Liver (tissue), 9 donors: ENCODE results near the gene TMEM218. TPM values are rescaled to one million over a fixed set of nuclear protein-coding genes. Genes with fewer than 3 reads are reported as not detected.

ENCODE experiments used
- DNase-seq: peaks from one replicate; pipeline ENCODE4 v3.0.0-alpha.2; 2017; ENCODE audit warnings: low spot score
- H3K27ac ChIP-seq, 2 donors: one replicate each; pipeline ENCODE4 v1.7.0; 2013; ENCODE audit warnings: inconsistent platforms in 2 of 2, low read length in 2 of 2, control low read depth in 1 of 2, low read depth in 1 of 2, mild to moderate bottlenecking in 1 of 2
- H3K27me3 ChIP-seq, 4 donors: one replicate each; pipeline versions ENCODE4 v1.6.1 to v1.7.0; 2013; ENCODE audit warnings: low read length in 3 of 4, inconsistent platforms in 1 of 4, mild to moderate bottlenecking in 1 of 4, moderate library complexity in 1 of 4; ENCODE audit not compliant: control insufficient read depth in 4 of 4, insufficient read depth in 4 of 4
- H3K36me3 ChIP-seq, 4 donors: one replicate each; pipeline versions ENCODE4 v1.6.1 to v1.7.0; 2013; ENCODE audit warnings: low read length in 3 of 4, mild to moderate bottlenecking in 3 of 4, low read depth in 1 of 4, moderate library complexity in 1 of 4; ENCODE audit not compliant: control insufficient read depth in 4 of 4, insufficient read depth in 3 of 4
- H3K4me1 ChIP-seq, 4 donors: one replicate each; pipeline versions ENCODE4 v1.6.1 to v1.7.0; 2013; ENCODE audit warnings: low read length in 3 of 4, mild to moderate bottlenecking in 3 of 4, moderate library complexity in 1 of 4; ENCODE audit not compliant: control insufficient read depth in 4 of 4, insufficient read depth in 4 of 4
- H3K4me3 ChIP-seq, 3 donors: one replicate each; pipeline versions ENCODE4 v1.6.1 to v1.7.0; 2013; ENCODE audit warnings: low read length in 3 of 3, control low read depth in 1 of 3, low read depth in 1 of 3, mild to moderate bottlenecking in 1 of 3
- H3K9ac ChIP-seq, 2 donors: one replicate each; pipeline ENCODE4 v1.7.0; 2013; ENCODE audit warnings: low read length in 2 of 2, mild to moderate bottlenecking in 2 of 2, moderate library complexity in 2 of 2, control low read depth in 1 of 2, low read depth in 1 of 2
- H3K9me3 ChIP-seq, 4 donors: one replicate each; pipeline versions ENCODE4 v1.6.1 to v1.7.0; 2013; ENCODE audit warnings: low read length in 3 of 4; ENCODE audit not compliant: control insufficient read depth in 4 of 4
- FOXA1 ChIP-seq: IDR thresholded peaks from 2 replicates; pipeline ENCODE4 v1.6.1; 2016; ENCODE audit warnings: antibody characterized with exemption
- FOXA2 ChIP-seq: IDR thresholded peaks from 2 replicates; pipeline ENCODE4 v1.6.1; 2016; ENCODE audit warnings: antibody characterized with exemption
- GABPA ChIP-seq, 2 donors: IDR thresholded peaks in 1 of 2; conservative IDR thresholded peaks in 1 of 2; 2 replicates each; pipeline ENCODE4 v1.6.1; 2016; ENCODE audit warnings: antibody characterized with exemption in 2 of 2, mild to moderate bottlenecking in 1 of 2, moderate library complexity in 1 of 2
- NR2F2 ChIP-seq: IDR thresholded peaks from 2 replicates; pipeline ENCODE4 v1.6.1; 2016; ENCODE audit warnings: antibody characterized with exemption
- RXRA ChIP-seq, 2 donors: IDR thresholded peaks; 2 replicates each; pipeline ENCODE4 v1.6.1; 2017 to 2018; ENCODE audit warnings: antibody characterized with exemption in 2 of 2, mild to moderate bottlenecking in 1 of 2
- SP1 ChIP-seq: IDR thresholded peaks from 2 replicates; pipeline ENCODE4 v1.6.1; 2018; ENCODE audit warnings: antibody characterized with exemption, mild to moderate bottlenecking
- TAF1 ChIP-seq: conservative IDR thresholded peaks from 2 replicates; pipeline ENCODE4 v1.6.1; 2016; ENCODE audit warnings: antibody characterized with exemption, mild to moderate bottlenecking
- YY1 ChIP-seq: IDR thresholded peaks from 2 replicates; pipeline ENCODE4 v1.6.1; 2016; ENCODE audit warnings: antibody characterized with exemption, mild to moderate bottlenecking
- WGBS: extraction: QIAGEN DNeasy Blood & Tissue Kit; methylation state at CpG from one replicate; pipeline ENCODE4 v1.1.7; 2013; 5-methylcytosine and 5-hydroxymethylcytosine counted together
- polyA plus RNA-seq, 2 donors: library from polyadenylated mRNA; stranded (reverse) in 1 of 2; unstranded in 1 of 2; fragments of 200-250 nt in 1 of 2; fragments of >200 nt in 1 of 2; fragmentation: Nextera tagmentation in 1 of 2; extraction: Ambion mirVana in 1 of 2; gene quantifications; one replicate each; pipeline versions ENCODE4 v1.2.1 to v1.2.3, GENCODE V29; 2013 to 2015
- total RNA-seq, 2 donors: library from RNA; depleted of rRNA; stranded (reverse); fragments of >200 nt; gene quantifications; one replicate each; pipeline ENCODE4 v1.2.3, GENCODE V29; 2014
- TF ChIP-seq, protein P1 (sequence below): IDR thresholded peaks from 2 replicates; pipeline ENCODE4 v1.6.1; 2016; ENCODE audit warnings: antibody characterized with exemption, mild to moderate bottlenecking
- TF ChIP-seq, protein P2 (sequence below): fragments of 150-350 bp; IDR thresholded peaks from 2 replicates; pipeline ENCODE4 v1.5.1; 2017; ENCODE audit warnings: improper control_type of control experiment, low read depth, low read length; ENCODE audit not compliant: missing input control
- TF ChIP-seq, protein P3 (sequence below): IDR thresholded peaks from 2 replicates; pipeline ENCODE4 v1.6.1; 2016; ENCODE audit warnings: antibody characterized with exemption
- TF ChIP-seq, protein P4 (sequence below): IDR thresholded peaks from 2 replicates; pipeline ENCODE4 v1.6.1; 2016; ENCODE audit warnings: antibody characterized with exemption
- donor health status: healthy.
- donor health status: healthy.
- donor health status: healthy.
- donor health status: healthy.
- donor health status: healthy.

TMEM218 gene
- total and polyA plus RNA-seq, 4 donors: 11.1 to 16.4 (median 14.1) TPM

DNA sequence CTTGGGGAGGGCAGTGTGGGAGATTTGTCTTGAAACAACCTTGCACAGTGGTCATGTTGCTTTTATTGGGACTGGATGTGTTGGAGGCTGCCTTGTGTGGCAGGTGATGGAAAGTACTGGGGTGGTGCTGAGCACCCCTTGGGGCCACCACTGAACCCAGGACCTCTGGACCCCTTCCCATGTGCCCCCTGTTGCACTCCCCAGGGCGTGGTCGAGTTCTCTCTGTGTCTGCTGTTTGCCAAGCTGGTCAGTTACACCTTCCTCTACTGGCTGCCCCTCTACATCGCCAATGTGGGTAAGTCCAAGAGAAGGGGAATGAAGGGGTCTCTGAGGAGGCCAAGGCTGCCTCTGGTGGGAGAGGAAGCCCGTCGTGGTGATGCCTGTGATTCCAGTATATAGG, 29.4 kb downstream of the TMEM218 start (continued):
- TF ChIP-seq, protein P1, sequence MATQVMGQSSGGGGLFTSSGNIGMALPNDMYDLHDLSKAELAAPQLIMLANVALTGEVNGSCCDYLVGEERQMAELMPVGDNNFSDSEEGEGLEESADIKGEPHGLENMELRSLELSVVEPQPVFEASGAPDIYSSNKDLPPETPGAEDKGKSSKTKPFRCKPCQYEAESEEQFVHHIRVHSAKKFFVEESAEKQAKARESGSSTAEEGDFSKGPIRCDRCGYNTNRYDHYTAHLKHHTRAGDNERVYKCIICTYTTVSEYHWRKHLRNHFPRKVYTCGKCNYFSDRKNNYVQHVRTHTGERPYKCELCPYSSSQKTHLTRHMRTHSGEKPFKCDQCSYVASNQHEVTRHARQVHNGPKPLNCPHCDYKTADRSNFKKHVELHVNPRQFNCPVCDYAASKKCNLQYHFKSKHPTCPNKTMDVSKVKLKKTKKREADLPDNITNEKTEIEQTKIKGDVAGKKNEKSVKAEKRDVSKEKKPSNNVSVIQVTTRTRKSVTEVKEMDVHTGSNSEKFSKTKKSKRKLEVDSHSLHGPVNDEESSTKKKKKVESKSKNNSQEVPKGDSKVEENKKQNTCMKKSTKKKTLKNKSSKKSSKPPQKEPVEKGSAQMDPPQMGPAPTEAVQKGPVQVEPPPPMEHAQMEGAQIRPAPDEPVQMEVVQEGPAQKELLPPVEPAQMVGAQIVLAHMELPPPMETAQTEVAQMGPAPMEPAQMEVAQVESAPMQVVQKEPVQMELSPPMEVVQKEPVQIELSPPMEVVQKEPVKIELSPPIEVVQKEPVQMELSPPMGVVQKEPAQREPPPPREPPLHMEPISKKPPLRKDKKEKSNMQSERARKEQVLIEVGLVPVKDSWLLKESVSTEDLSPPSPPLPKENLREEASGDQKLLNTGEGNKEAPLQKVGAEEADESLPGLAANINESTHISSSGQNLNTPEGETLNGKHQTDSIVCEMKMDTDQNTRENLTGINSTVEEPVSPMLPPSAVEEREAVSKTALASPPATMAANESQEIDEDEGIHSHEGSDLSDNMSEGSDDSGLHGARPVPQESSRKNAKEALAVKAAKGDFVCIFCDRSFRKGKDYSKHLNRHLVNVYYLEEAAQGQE: no peak

DNA sequence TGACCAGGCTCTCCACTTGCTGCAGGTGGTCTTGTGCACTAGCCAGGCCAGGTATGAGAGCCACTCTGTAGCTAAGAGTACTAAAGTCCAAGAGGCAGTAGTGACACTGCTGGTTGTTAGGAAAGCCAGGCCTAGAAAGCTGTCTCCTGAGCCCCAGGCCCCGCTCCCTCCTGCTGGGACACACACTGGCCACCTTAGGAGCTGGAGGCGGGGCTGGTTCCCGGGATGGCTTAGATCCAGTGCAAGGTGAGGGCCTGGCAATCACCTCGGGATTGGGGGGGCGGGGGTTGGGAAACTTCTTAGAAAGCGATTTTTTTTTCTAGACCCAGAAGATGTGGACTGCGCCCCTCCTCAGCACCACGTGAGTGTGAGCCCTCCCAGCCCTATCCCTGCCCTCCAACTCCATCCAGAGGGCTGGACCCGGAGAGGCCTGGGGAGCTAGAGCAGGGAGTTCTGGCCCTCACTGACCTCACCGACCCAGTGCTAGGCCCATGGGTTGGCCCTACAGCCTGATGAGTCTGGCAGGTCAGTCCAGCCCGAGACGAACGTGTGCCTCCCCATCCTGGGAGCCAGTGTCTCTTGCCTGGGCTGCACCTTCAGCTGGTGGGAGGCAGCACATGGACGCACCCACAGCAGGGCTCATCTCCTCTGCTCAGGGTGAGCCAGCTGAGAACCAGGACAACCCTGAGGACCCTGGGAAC, 30.2 kb downstream of the TMEM218 start:
- H3K36me3 ChIP-seq: no peaks in the 10 kb centered on the region
- H3K4me1 ChIP-seq: no peaks in the 10 kb centered on the region
- no peak overlapping the region for H3K27ac ChIP-seq
- TF ChIP-seq RXRA (IDR thresholded peaks at IDR 0.05) (no peak), FOXA1 (no peak), SP1 (no peak), YY1 (no peak), TAF1 (no peak), GABPA (IDR thresholded peaks at IDR 0.05 in 1 of 2, conservative IDR thresholded peaks at IDR 0.05 in 1 of 2) (no peak)
- TF ChIP-seq, protein P1: no peak
- TF ChIP-seq, protein P2, sequence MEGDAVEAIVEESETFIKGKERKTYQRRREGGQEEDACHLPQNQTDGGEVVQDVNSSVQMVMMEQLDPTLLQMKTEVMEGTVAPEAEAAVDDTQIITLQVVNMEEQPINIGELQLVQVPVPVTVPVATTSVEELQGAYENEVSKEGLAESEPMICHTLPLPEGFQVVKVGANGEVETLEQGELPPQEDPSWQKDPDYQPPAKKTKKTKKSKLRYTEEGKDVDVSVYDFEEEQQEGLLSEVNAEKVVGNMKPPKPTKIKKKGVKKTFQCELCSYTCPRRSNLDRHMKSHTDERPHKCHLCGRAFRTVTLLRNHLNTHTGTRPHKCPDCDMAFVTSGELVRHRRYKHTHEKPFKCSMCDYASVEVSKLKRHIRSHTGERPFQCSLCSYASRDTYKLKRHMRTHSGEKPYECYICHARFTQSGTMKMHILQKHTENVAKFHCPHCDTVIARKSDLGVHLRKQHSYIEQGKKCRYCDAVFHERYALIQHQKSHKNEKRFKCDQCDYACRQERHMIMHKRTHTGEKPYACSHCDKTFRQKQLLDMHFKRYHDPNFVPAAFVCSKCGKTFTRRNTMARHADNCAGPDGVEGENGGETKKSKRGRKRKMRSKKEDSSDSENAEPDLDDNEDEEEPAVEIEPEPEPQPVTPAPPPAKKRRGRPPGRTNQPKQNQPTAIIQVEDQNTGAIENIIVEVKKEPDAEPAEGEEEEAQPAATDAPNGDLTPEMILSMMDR: no peak
- TF ChIP-seq, protein P3, sequence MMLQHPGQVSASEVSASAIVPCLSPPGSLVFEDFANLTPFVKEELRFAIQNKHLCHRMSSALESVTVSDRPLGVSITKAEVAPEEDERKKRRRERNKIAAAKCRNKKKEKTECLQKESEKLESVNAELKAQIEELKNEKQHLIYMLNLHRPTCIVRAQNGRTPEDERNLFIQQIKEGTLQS: no peak
- H3K27me3 ChIP-seq: no peaks in the 10 kb centered on the region
- no peak overlapping the region for H3K9ac ChIP-seq
- no peaks in the 10 kb centered on the region for H3K9me3 ChIP-seq
- no peak overlapping the region for H3K4me3 ChIP-seq
- no peak for DNase-seq
- WGBS: 83% methylated on average over 14 of the region's 14 CpGs

DNA sequence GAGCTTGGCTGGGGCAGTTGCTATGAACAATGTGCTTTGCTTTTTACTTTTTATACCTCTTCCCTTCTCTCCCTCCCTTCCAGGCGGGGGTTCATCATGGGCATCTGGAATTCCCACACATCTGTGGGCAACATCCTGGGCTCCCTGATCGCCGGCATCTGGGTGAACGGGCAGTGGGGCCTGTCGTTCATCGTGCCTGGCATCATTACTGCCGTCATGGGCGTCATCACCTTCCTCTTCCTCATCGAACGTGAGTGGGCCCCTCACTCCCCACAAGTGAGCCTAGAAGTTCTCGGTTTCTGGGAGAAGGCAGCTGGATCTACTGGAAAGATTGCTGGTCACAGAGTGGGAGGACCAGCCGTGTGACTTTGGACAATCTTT, 30.9 kb downstream of the TMEM218 start:
- Histone ChIP-seq H3K9ac (no peak overlapping the region), H3K4me3 (no peak overlapping the region), H3K27ac (no peak overlapping the region), H3K4me1 (no peaks in the 10 kb centered on the region), H3K27me3 (no peaks in the 10 kb centered on the region), H3K36me3 (no peaks in the 10 kb centered on the region), H3K9me3 (no peaks in the 10 kb centered on the region)
- no peak for TF ChIP-seq RXRA (IDR thresholded peaks at IDR 0.05)
- no peak for TF ChIP-seq NR2F2
- TF ChIP-seq FOXA2: no peak
- TF ChIP-seq GABPA (IDR thresholded peaks at IDR 0.05 in 1 of 2, conservative IDR thresholded peaks at IDR 0.05 in 1 of 2): no peak
- TF ChIP-seq, protein P4, sequence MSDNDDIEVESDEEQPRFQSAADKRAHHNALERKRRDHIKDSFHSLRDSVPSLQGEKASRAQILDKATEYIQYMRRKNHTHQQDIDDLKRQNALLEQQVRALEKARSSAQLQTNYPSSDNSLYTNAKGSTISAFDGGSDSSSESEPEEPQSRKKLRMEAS: no peak
- WGBS: 93% methylated on average over 12 of the region's 12 CpGs
- no peak for DNase-seq
